HG03280 (cell line): Measurements from ENCODE around the gene RAD51D.
"Not testable (repeated sequence)": the region's sequence is repeated elsewhere in the genome, so short reads cannot be mapped to it uniquely, and the experiment has no call there.

Experiments
- ATAC-seq: cut with Tn5 transposase; IDR thresholded peaks from one replicate; pipeline ENCODE4 v1.9.1; 2021; ENCODE audit warnings: mild to moderate bottlenecking, moderate library complexity; ENCODE audit not compliant: unreplicated experiment

The RAD51D gene

GRCh38 chr17:35119370-35120165 is at the start of gene RAD51D:
TSS of gene RAD51D (minus strand) at chr17:35119860. CDS start at chr17:35119613, 247 bp downstream.
- ATAC-seq: peak; percentile 75

GRCh38 chr17:35167666-35168065 is 48.0 kb upstream of the RAD51D start:
- ATAC-seq: no peak

- no peak for ATAC-seq
Observed at GRCh38 chr17:35167046-35167445, 47.4 kb upstream of the RAD51D start.

GRCh38 chr17:35166526-35166925 is 46.9 kb upstream of the RAD51D start:
- no peak for ATAC-seq

- ATAC-seq: no peak
Observed at GRCh38 chr17:35164716-35165115, 45.1 kb upstream of the RAD51D start.

GRCh38 chr17:35163886-35164285 is 44.2 kb upstream of the RAD51D start:
- ATAC-seq: no peak

- ATAC-seq: no peak
Observed at GRCh38 chr17:35162755-35163154, 43.1 kb upstream of the RAD51D start.

GRCh38 chr17:35161281-35161761 is 41.7 kb upstream of the RAD51D start:
- ATAC-seq: no peak

GRCh38 chr17:35160354-35161201 is 40.9 kb upstream of the RAD51D start:
- ATAC-seq: no peak

GRCh38 chr17:35159940-35160339 is 40.3 kb upstream of the RAD51D start:
- ATAC-seq: no peak

- no peak for ATAC-seq
Observed at GRCh38 chr17:35155246-35155645, 35.6 kb upstream of the RAD51D start.

- no peak for ATAC-seq
Observed at GRCh38 chr17:35154196-35155165, 34.8 kb upstream of the RAD51D start.

- ATAC-seq: no peak
Observed at GRCh38 chr17:35152421-35153140, 32.9 kb upstream of the RAD51D start.

GRCh38 chr17:35151080-35151479 is 31.4 kb upstream of the RAD51D start:
- ATAC-seq: not testable (repeated sequence)

GRCh38 chr17:35149941-35150340 is 30.3 kb upstream of the RAD51D start:
- no peak for ATAC-seq

- no peak for ATAC-seq
Observed at GRCh38 chr17:35148144-35148543, 28.5 kb upstream of the RAD51D start.

GRCh38 chr17:35147375-35147905 is 27.8 kb upstream of the RAD51D start, which contains the start of gene UNC45B:
TSS of gene UNC45B (plus strand) at chr17:35147817. CDS start at chr17:35148264, 447 bp downstream.
- no peak for ATAC-seq

- ATAC-seq: no peak
Observed at GRCh38 chr17:35146214-35146833, 26.7 kb upstream of the RAD51D start.

GRCh38 chr17:35144840-35145239 is 25.2 kb upstream of the RAD51D start:
- ATAC-seq: no peak
